ENCODE results near the gene HNF4A. TPM values are rescaled to one million over a fixed set of nuclear protein-coding genes. Genes with fewer than 3 reads are reported as not detected.

The HNF4A gene
- total and polyA plus RNA-seq, 9 donors = under 0.01 to 11.1 (median 0.10) TPM; not detected in 1

GRCh38 chr20:44423480-44423879 is 68.0 kb downstream of the HNF4A start:
- WGBS (ENCODE audit: insufficient coverage) = 36% methylated on average over 3 of the region's 5 CpGs
- no peak overlapping the region for H3K4me3 ChIP-seq (ENCODE audit: low read length)
- H3K27me3 ChIP-seq (ENCODE audit: control insufficient read depth, insufficient read depth, low read length) = peaks cover 4% of the 10 kb centered on the region

GRCh38 chr20:44424039-44424495 is 68.6 kb downstream of the HNF4A start:
- DNase-seq = no peak
- Histone ChIP-seq H3K36me3 (ENCODE audit: control insufficient read depth, insufficient read depth, low read length) (no peaks in the 10 kb centered on the region), H3K27ac (ENCODE audit: low read length) (no peak overlapping the region), H3K4me3 (ENCODE audit: low read length) (no peak overlapping the region), H3K4me1 (ENCODE audit: control insufficient read depth, insufficient read depth, low read length) (no peaks in the 10 kb centered on the region), H3K27me3 (ENCODE audit: control insufficient read depth, insufficient read depth, low read length) (peaks cover 5% of the 10 kb centered on the region), H3K9me3 (replicated peaks; ENCODE audit: control insufficient read depth, low read depth, low read length) (no peaks in the 10 kb centered on the region)
- 77% methylated on average over 14 of the region's 14 CpGs for WGBS (ENCODE audit: insufficient coverage)

More at GRCh38 chr20:44423480-44423879, 68.0 kb downstream of the HNF4A start:
- H3K4me1 ChIP-seq (ENCODE audit: control insufficient read depth, insufficient read depth, low read length) = no peaks in the 10 kb centered on the region
- no peaks in the 10 kb centered on the region for H3K9me3 ChIP-seq (replicated peaks; ENCODE audit: control insufficient read depth, low read depth, low read length)
- no peak overlapping the region for H3K27ac ChIP-seq (ENCODE audit: low read length)
- DNase-seq = no peak
- H3K36me3 ChIP-seq (ENCODE audit: control insufficient read depth, insufficient read depth, low read length) = no peaks in the 10 kb centered on the region

GRCh38 chr20:44425923-44426322 is 70.4 kb downstream of the HNF4A start:
- Histone ChIP-seq H3K36me3 (ENCODE audit: control insufficient read depth, insufficient read depth, low read length) (no peaks in the 10 kb centered on the region), H3K27ac (ENCODE audit: low read length) (no peak overlapping the region), H3K27me3 (ENCODE audit: control insufficient read depth, insufficient read depth, low read length) (peaks cover 6% of the 10 kb centered on the region), H3K9me3 (replicated peaks; ENCODE audit: control insufficient read depth, low read depth, low read length) (no peaks in the 10 kb centered on the region), H3K4me3 (ENCODE audit: low read length) (no peak overlapping the region), H3K4me1 (ENCODE audit: control insufficient read depth, insufficient read depth, low read length) (no peaks in the 10 kb centered on the region)
- WGBS (ENCODE audit: insufficient coverage) = 79% methylated on average over 2 of the region's 2 CpGs
- DNase-seq = no peak

- Histone ChIP-seq H3K4me1 (ENCODE audit: control insufficient read depth, insufficient read depth, low read length) (no peaks in the 10 kb centered on the region), H3K4me3 (ENCODE audit: low read length) (no peak overlapping the region), H3K36me3 (ENCODE audit: control insufficient read depth, insufficient read depth, low read length) (no peaks in the 10 kb centered on the region), H3K27ac (ENCODE audit: low read length) (no peak overlapping the region), H3K27me3 (ENCODE audit: control insufficient read depth, insufficient read depth, low read length) (peaks cover 6% of the 10 kb centered on the region), H3K9me3 (replicated peaks; ENCODE audit: control insufficient read depth, low read depth, low read length) (no peaks in the 10 kb centered on the region)
- DNase-seq = no peak
- 81% methylated on average over 5 of the region's 10 CpGs for WGBS (ENCODE audit: insufficient coverage)
Measured at GRCh38 chr20:44426879-44427790, 71.6 kb downstream of the HNF4A start.

GRCh38 chr20:44427804-44428173 is 72.3 kb downstream of the HNF4A start:
- Histone ChIP-seq H3K27ac (ENCODE audit: low read length) (no peak overlapping the region), H3K9me3 (replicated peaks; ENCODE audit: control insufficient read depth, low read depth, low read length) (no peaks in the 10 kb centered on the region), H3K27me3 (ENCODE audit: control insufficient read depth, insufficient read depth, low read length) (peaks cover 6% of the 10 kb centered on the region), H3K4me1 (ENCODE audit: control insufficient read depth, insufficient read depth, low read length) (no peaks in the 10 kb centered on the region), H3K36me3 (ENCODE audit: control insufficient read depth, insufficient read depth, low read length) (no peaks in the 10 kb centered on the region), H3K4me3 (ENCODE audit: low read length) (no peak overlapping the region)
- 60% methylated on average over 1 of the region's 3 CpGs for WGBS (ENCODE audit: insufficient coverage)
- no peak for DNase-seq

GRCh38 chr20:44428174-44429016 is 72.9 kb downstream of the HNF4A start:
- H3K36me3 ChIP-seq (ENCODE audit: control insufficient read depth, insufficient read depth, low read length) = no peaks in the 10 kb centered on the region
- DNase-seq = no peak
- no peaks in the 10 kb centered on the region for H3K9me3 ChIP-seq (replicated peaks; ENCODE audit: control insufficient read depth, low read depth, low read length)
- 85% methylated on average over 2 of the region's 8 CpGs for WGBS (ENCODE audit: insufficient coverage)
- no peaks in the 10 kb centered on the region for H3K4me1 ChIP-seq (ENCODE audit: control insufficient read depth, insufficient read depth, low read length)
- no peak overlapping the region for H3K4me3 ChIP-seq (ENCODE audit: low read length)
- H3K27ac ChIP-seq (ENCODE audit: low read length) = no peak overlapping the region
- H3K27me3 ChIP-seq (ENCODE audit: control insufficient read depth, insufficient read depth, low read length) = peaks cover 3% of the 10 kb centered on the region

- DNase-seq = no peak
- Histone ChIP-seq H3K4me3 (ENCODE audit: low read length) (no peak overlapping the region), H3K36me3 (ENCODE audit: control insufficient read depth, insufficient read depth, low read length) (no peaks in the 10 kb centered on the region), H3K27ac (ENCODE audit: low read length) (no peak overlapping the region), H3K4me1 (ENCODE audit: control insufficient read depth, insufficient read depth, low read length) (no peaks in the 10 kb centered on the region), H3K27me3 (ENCODE audit: control insufficient read depth, insufficient read depth, low read length) (peaks cover 6% of the 10 kb centered on the region), H3K9me3 (replicated peaks; ENCODE audit: control insufficient read depth, low read depth, low read length) (no peaks in the 10 kb centered on the region)
- no CpG with 5 or more reads among the region's 2 CpGs for WGBS (ENCODE audit: insufficient coverage)
Measured at GRCh38 chr20:44429017-44429339, 73.5 kb downstream of the HNF4A start.

- peaks cover 8% of the 10 kb centered on the region for H3K27me3 ChIP-seq (ENCODE audit: control insufficient read depth, insufficient read depth, low read length)
- DNase-seq = no peak
- 86% methylated on average over 8 of the region's 17 CpGs for WGBS (ENCODE audit: insufficient coverage)
Measured at GRCh38 chr20:44429419-44430269, 74.1 kb downstream of the HNF4A start.

GRCh38 chr20:44430270-44431065 is 75.0 kb downstream of the HNF4A start:
- Histone ChIP-seq H3K36me3 (ENCODE audit: control insufficient read depth, insufficient read depth, low read length) (no peaks in the 10 kb centered on the region), H3K4me3 (ENCODE audit: low read length) (no peak overlapping the region), H3K27me3 (ENCODE audit: control insufficient read depth, insufficient read depth, low read length) (peaks cover 8% of the 10 kb centered on the region), H3K27ac (ENCODE audit: low read length) (no peak overlapping the region), H3K9me3 (replicated peaks; ENCODE audit: control insufficient read depth, low read depth, low read length) (no peaks in the 10 kb centered on the region), H3K4me1 (ENCODE audit: control insufficient read depth, insufficient read depth, low read length) (no peaks in the 10 kb centered on the region)
- WGBS (ENCODE audit: insufficient coverage) = 86% methylated on average over 3 of the region's 7 CpGs
- DNase-seq = no peak

More at GRCh38 chr20:44429419-44430269, 74.1 kb downstream of the HNF4A start:
- Histone ChIP-seq H3K36me3 (ENCODE audit: control insufficient read depth, insufficient read depth, low read length) (no peaks in the 10 kb centered on the region), H3K4me1 (ENCODE audit: control insufficient read depth, insufficient read depth, low read length) (no peaks in the 10 kb centered on the region), H3K9me3 (replicated peaks; ENCODE audit: control insufficient read depth, low read depth, low read length) (no peaks in the 10 kb centered on the region), H3K4me3 (ENCODE audit: low read length) (no peak overlapping the region), H3K27ac (ENCODE audit: low read length) (no peak overlapping the region)
